Liver (tissue), 9 donors: ENCODE measurements around the gene F7. TPM values are rescaled to one million over a fixed set of nuclear protein-coding genes. Genes with fewer than 3 reads are reported as not detected.

ENCODE experiments used
- DNase-seq: peaks from one replicate; pipeline ENCODE4 v3.0.0-alpha.2; 2017; ENCODE audit warnings: low spot score
- H3K27ac ChIP-seq, 2 donors: one replicate each; pipeline ENCODE4 v1.7.0; 2013; ENCODE audit warnings: inconsistent platforms in 2 of 2, low read length in 2 of 2, control low read depth in 1 of 2, low read depth in 1 of 2, mild to moderate bottlenecking in 1 of 2
- H3K27me3 ChIP-seq, 4 donors: one replicate each; pipeline versions ENCODE4 v1.6.1 to v1.7.0; 2013; ENCODE audit warnings: low read length in 3 of 4, inconsistent platforms in 1 of 4, mild to moderate bottlenecking in 1 of 4, moderate library complexity in 1 of 4; ENCODE audit not compliant: control insufficient read depth in 4 of 4, insufficient read depth in 4 of 4
- H3K36me3 ChIP-seq, 4 donors: one replicate each; pipeline versions ENCODE4 v1.6.1 to v1.7.0; 2013; ENCODE audit warnings: low read length in 3 of 4, mild to moderate bottlenecking in 3 of 4, low read depth in 1 of 4, moderate library complexity in 1 of 4; ENCODE audit not compliant: control insufficient read depth in 4 of 4, insufficient read depth in 3 of 4
- H3K4me1 ChIP-seq, 4 donors: one replicate each; pipeline versions ENCODE4 v1.6.1 to v1.7.0; 2013; ENCODE audit warnings: low read length in 3 of 4, mild to moderate bottlenecking in 3 of 4, moderate library complexity in 1 of 4; ENCODE audit not compliant: control insufficient read depth in 4 of 4, insufficient read depth in 4 of 4
- H3K4me3 ChIP-seq, 3 donors: one replicate each; pipeline versions ENCODE4 v1.6.1 to v1.7.0; 2013; ENCODE audit warnings: low read length in 3 of 3, control low read depth in 1 of 3, low read depth in 1 of 3, mild to moderate bottlenecking in 1 of 3
- H3K9ac ChIP-seq, 2 donors: one replicate each; pipeline ENCODE4 v1.7.0; 2013; ENCODE audit warnings: low read length in 2 of 2, mild to moderate bottlenecking in 2 of 2, moderate library complexity in 2 of 2, control low read depth in 1 of 2, low read depth in 1 of 2
- H3K9me3 ChIP-seq, 4 donors: one replicate each; pipeline versions ENCODE4 v1.6.1 to v1.7.0; 2013; ENCODE audit warnings: low read length in 3 of 4; ENCODE audit not compliant: control insufficient read depth in 4 of 4
- ATF3 ChIP-seq: IDR thresholded peaks from 2 replicates; pipeline ENCODE4 v1.6.1; 2016; ENCODE audit warnings: antibody characterized with exemption
- CTCF ChIP-seq: fragments of 150-350 bp; IDR thresholded peaks from 2 replicates; pipeline ENCODE4 v1.5.1; 2017; ENCODE audit warnings: improper control_type of control experiment, low read depth, low read length; ENCODE audit not compliant: missing input control
- FOXA1 ChIP-seq: IDR thresholded peaks from 2 replicates; pipeline ENCODE4 v1.6.1; 2016; ENCODE audit warnings: antibody characterized with exemption
- FOXA2 ChIP-seq: IDR thresholded peaks from 2 replicates; pipeline ENCODE4 v1.6.1; 2016; ENCODE audit warnings: antibody characterized with exemption
- GABPA ChIP-seq, 2 donors: IDR thresholded peaks in 1 of 2; conservative IDR thresholded peaks in 1 of 2; 2 replicates each; pipeline ENCODE4 v1.6.1; 2016; ENCODE audit warnings: antibody characterized with exemption in 2 of 2, mild to moderate bottlenecking in 1 of 2, moderate library complexity in 1 of 2
- HNF4A ChIP-seq, 2 donors: conservative IDR thresholded peaks; 2 replicates each; pipeline ENCODE4 v1.6.1; 2016; ENCODE audit warnings: antibody characterized with exemption in 2 of 2, mild to moderate bottlenecking in 2 of 2
- HNF4G ChIP-seq: IDR thresholded peaks from 2 replicates; pipeline ENCODE4 v1.6.1; 2016; ENCODE audit warnings: antibody characterized with exemption
- JUND ChIP-seq, 2 donors: IDR thresholded peaks; 2 replicates each; pipeline ENCODE4 v1.6.1; 2016; ENCODE audit warnings: antibody characterized with exemption in 2 of 2
- MAX ChIP-seq: IDR thresholded peaks from 2 replicates; pipeline ENCODE4 v1.6.1; 2016; ENCODE audit warnings: antibody characterized with exemption
- NR2F2 ChIP-seq: IDR thresholded peaks from 2 replicates; pipeline ENCODE4 v1.6.1; 2016; ENCODE audit warnings: antibody characterized with exemption
- RAD21 ChIP-seq, 2 donors: IDR thresholded peaks; 2 replicates each; pipeline ENCODE4 v1.6.1; 2016; ENCODE audit warnings: antibody characterized with exemption in 2 of 2, mild to moderate bottlenecking in 2 of 2
- REST ChIP-seq: IDR thresholded peaks from 2 replicates; pipeline ENCODE4 v1.6.1; 2016; ENCODE audit warnings: antibody characterized with exemption, mild to moderate bottlenecking
- RXRA ChIP-seq, 2 donors: IDR thresholded peaks; 2 replicates each; pipeline ENCODE4 v1.6.1; 2017 to 2018; ENCODE audit warnings: antibody characterized with exemption in 2 of 2, mild to moderate bottlenecking in 1 of 2
- SP1 ChIP-seq: IDR thresholded peaks from 2 replicates; pipeline ENCODE4 v1.6.1; 2018; ENCODE audit warnings: antibody characterized with exemption, mild to moderate bottlenecking
- TAF1 ChIP-seq: conservative IDR thresholded peaks from 2 replicates; pipeline ENCODE4 v1.6.1; 2016; ENCODE audit warnings: antibody characterized with exemption, mild to moderate bottlenecking
- YY1 ChIP-seq: IDR thresholded peaks from 2 replicates; pipeline ENCODE4 v1.6.1; 2016; ENCODE audit warnings: antibody characterized with exemption, mild to moderate bottlenecking
- ZBTB33 ChIP-seq: IDR thresholded peaks from 2 replicates; pipeline ENCODE4 v1.6.1; 2016; ENCODE audit warnings: antibody characterized with exemption
- WGBS: extraction: QIAGEN DNeasy Blood & Tissue Kit; methylation state at CpG from one replicate; pipeline ENCODE4 v1.1.7; 2013; 5-methylcytosine and 5-hydroxymethylcytosine counted together
- polyA plus RNA-seq, 2 donors: library from polyadenylated mRNA; stranded (reverse) in 1 of 2; unstranded in 1 of 2; fragments of 200-250 nt in 1 of 2; fragments of >200 nt in 1 of 2; fragmentation: Nextera tagmentation in 1 of 2; extraction: Ambion mirVana in 1 of 2; gene quantifications; one replicate each; pipeline versions ENCODE4 v1.2.1 to v1.2.3, GENCODE V29; 2013 to 2015
- total RNA-seq, 2 donors: library from RNA; depleted of rRNA; stranded (reverse); fragments of >200 nt; gene quantifications; one replicate each; pipeline ENCODE4 v1.2.3, GENCODE V29; 2014
- donor health status: healthy.
- donor health status: healthy.
- donor health status: healthy.
- donor health status: healthy.
- donor health status: healthy.

Gene F7
- total and polyA plus RNA-seq, 4 donors = 46.6 to 92.6 (median 66.2) TPM

GRCh38 chr13:113112893-113113845 is 7.6 kb downstream of the F7 start:
- peaks cover 2 to 10% (median 4%) of the 10 kb centered on the region in 4 donors for H3K4me1 ChIP-seq
- no peaks in the 10 kb centered on the region for H3K27me3 ChIP-seq
- H3K9ac ChIP-seq = no peak overlapping the region
- peak; percentile 49 to 64 for TF ChIP-seq HNF4A (conservative IDR thresholded peaks at IDR 0.05)
- no peak for TF ChIP-seq ZBTB33
- no peak overlapping the region for H3K4me3 ChIP-seq
- no peaks in the 10 kb centered on the region for H3K9me3 ChIP-seq
- DNase-seq = no peak
- peak overlapping the region in 1 of 2 donors; percentile 56 for H3K27ac ChIP-seq
- 59% methylated on average over 9 of the region's 9 CpGs for WGBS
- peaks cover 0 to 5% (median 4%) of the 10 kb centered on the region in 4 donors for H3K36me3 ChIP-seq

GRCh38 chr13:113113846-113114271 is 8.3 kb downstream of the F7 start:
- WGBS = 97% methylated on average over 8 of the region's 8 CpGs

More at GRCh38 chr13:113113846-113114271, 8.3 kb downstream of the F7 start:
- H3K27me3 ChIP-seq = no peaks in the 10 kb centered on the region
- TF ChIP-seq JUND (IDR thresholded peaks at IDR 0.05) (no peak), RAD21 (IDR thresholded peaks at IDR 0.05) (no peak), REST (no peak), ATF3 (no peak), NR2F2 (no peak), HNF4G (no peak), GABPA (IDR thresholded peaks at IDR 0.05 in 1 of 2, conservative IDR thresholded peaks at IDR 0.05 in 1 of 2) (no peak), RXRA (IDR thresholded peaks at IDR 0.05) (no peak), MAX (no peak), YY1 (no peak), FOXA2 (no peak), SP1 (no peak), CTCF (no peak), HNF4A (conservative IDR thresholded peaks at IDR 0.05) (no peak), FOXA1 (no peak), TAF1 (no peak)
- no peaks in the 10 kb centered on the region for H3K9me3 ChIP-seq
- H3K36me3 ChIP-seq = peaks cover 0 to 8% (median 6%) of the 10 kb centered on the region in 4 donors
- peaks cover 2 to 10% (median 4%) of the 10 kb centered on the region in 4 donors for H3K4me1 ChIP-seq
- no peak for DNase-seq
- H3K4me3 ChIP-seq = no peak overlapping the region
- H3K27ac ChIP-seq = no peak overlapping the region
- H3K9ac ChIP-seq = no peak overlapping the region
